ENCODE data around the gene HRH1.
A peak's percentile ranks its signal among the peaks of the same experiment; 100 is the strongest.

The HRH1 gene

GRCh38 chr3:11224010-11224409 is 69.7 kb downstream of the HRH1 start:
- no peak for TF ChIP-seq CTCF (IDR thresholded peaks at IDR 0.05; ENCODE audit: low read depth, low read length)
- H3K4me3 ChIP-seq (ENCODE audit: low read depth, low read length): no peak overlapping the region

- H3K4me3 ChIP-seq (ENCODE audit: low read depth, low read length): peak overlapping the region; percentile 38
- no peak for TF ChIP-seq CTCF (IDR thresholded peaks at IDR 0.05; ENCODE audit: low read depth, low read length)
Measured at GRCh38 chr3:11224870-11225229, 70.6 kb downstream of the HRH1 start.

- no peak for TF ChIP-seq CTCF (IDR thresholded peaks at IDR 0.05; ENCODE audit: low read depth, low read length)
- H3K4me3 ChIP-seq (ENCODE audit: low read depth, low read length): peak overlapping the region; percentile 38; the same call in 1 of the 2 replicates
Measured at GRCh38 chr3:11226042-11226370, 71.7 kb downstream of the HRH1 start.

GRCh38 chr3:11228041-11228440 is 73.7 kb downstream of the HRH1 start:
- H3K4me3 ChIP-seq (ENCODE audit: low read depth, low read length): no peak overlapping the region
- no peak for TF ChIP-seq CTCF (IDR thresholded peaks at IDR 0.05; ENCODE audit: low read depth, low read length)

- TF ChIP-seq CTCF (IDR thresholded peaks at IDR 0.05; ENCODE audit: low read depth, low read length): no peak
- no peak overlapping the region for H3K4me3 ChIP-seq (ENCODE audit: low read depth, low read length)
Measured at GRCh38 chr3:11230125-11230524, 75.8 kb downstream of the HRH1 start.

- H3K4me3 ChIP-seq (ENCODE audit: low read depth, low read length): no peak overlapping the region
- TF ChIP-seq CTCF (IDR thresholded peaks at IDR 0.05; ENCODE audit: low read depth, low read length): no peak
Measured at GRCh38 chr3:11230832-11231231, 76.5 kb downstream of the HRH1 start.

GRCh38 chr3:11235385-11235784 is 81.1 kb downstream of the HRH1 start:
- H3K4me3 ChIP-seq (ENCODE audit: low read depth, low read length): no peak overlapping the region
- TF ChIP-seq CTCF (IDR thresholded peaks at IDR 0.05; ENCODE audit: low read depth, low read length): no peak

Data from WI38 (cell line).